Measurements from ENCODE around the gene TNFRSF13B. TPM values are rescaled to one million over a fixed set of nuclear protein-coding genes. Genes with fewer than 3 reads are reported as not detected.

Gene TNFRSF13B
- total RNA-seq, 3 donors from 2014 or later (not counting 1 experiment from before 2014, with no cell fraction given), result 0.70 to 7.7 (median 0.89) TPM

DNA sequence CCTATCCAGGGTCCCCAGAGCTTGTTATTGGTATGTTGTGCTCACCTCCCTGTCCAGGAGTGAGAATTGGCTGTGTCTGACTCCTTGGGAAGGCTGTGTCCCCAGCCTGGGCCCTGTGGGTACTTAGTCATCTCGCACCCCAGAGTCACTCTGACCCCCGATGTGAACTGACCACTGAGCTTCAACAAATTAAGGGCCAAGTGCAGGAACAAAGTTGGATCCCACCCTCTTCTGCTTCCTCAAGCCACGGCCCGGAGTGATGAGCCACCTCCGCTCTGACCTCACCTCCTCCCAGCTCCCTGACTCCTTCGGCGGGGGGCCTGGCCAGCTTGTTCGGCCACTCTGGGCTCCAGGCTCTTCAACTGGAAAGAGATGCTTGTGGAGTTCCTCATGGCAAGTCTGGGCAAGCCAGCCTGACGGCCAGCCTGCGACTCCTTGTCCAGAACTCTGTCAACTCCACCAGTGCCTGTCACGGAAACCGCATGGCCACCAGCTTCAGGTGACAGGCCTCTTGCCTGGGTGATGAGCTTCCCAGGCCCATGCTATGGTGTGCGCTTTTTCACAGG lies 48.1 kb upstream of the TNFRSF13B start:
- no peak for ATAC-seq
- H3K4me3 Mint-ChIP-seq, result no peak overlapping the region
- H3K27me3 ChIP-seq (ENCODE audit: control insufficient read depth, insufficient read depth, low read length), result no peaks in the 10 kb centered on the region
- H3K27ac ChIP-seq (ENCODE audit: low read length), result no peak overlapping the region
- H3K4me3 ChIP-seq (ENCODE audit: low read length), result no peak overlapping the region
- no peaks in the 10 kb centered on the region for H3K36me3 Mint-ChIP-seq
- H3K9me3 Mint-ChIP-seq, result no peaks in the 10 kb centered on the region
- intact Hi-C loops (cut with micrococcal nuclease), result no loop called here
- H3K27ac Mint-ChIP-seq, result no peak overlapping the region
- no peak for DNase-seq
- H3K9me3 ChIP-seq (ENCODE audit: control insufficient read depth, insufficient read depth, low read length), result no peaks in the 10 kb centered on the region
- 96% methylated on average over 13 of the region's 13 CpGs for WGBS (ENCODE audit: insufficient coverage)
- H3K4me1 Mint-ChIP-seq, result peaks cover 5 to 15% of the 10 kb centered on the region in 2 donors
- no peaks in the 10 kb centered on the region for H3K36me3 ChIP-seq (ENCODE audit: control insufficient read depth, insufficient read depth, low read length)
- TF ChIP-seq CTCF (IDR thresholded peaks at IDR 0.05), result no peak
- H3K27me3 Mint-ChIP-seq (ENCODE audit: low read depth in 2 of 2), result no peaks in the 10 kb centered on the region
- H3K4me1 ChIP-seq (ENCODE audit: control insufficient read depth, insufficient read depth, low read length), result peaks cover 4% of the 10 kb centered on the region

DNA sequence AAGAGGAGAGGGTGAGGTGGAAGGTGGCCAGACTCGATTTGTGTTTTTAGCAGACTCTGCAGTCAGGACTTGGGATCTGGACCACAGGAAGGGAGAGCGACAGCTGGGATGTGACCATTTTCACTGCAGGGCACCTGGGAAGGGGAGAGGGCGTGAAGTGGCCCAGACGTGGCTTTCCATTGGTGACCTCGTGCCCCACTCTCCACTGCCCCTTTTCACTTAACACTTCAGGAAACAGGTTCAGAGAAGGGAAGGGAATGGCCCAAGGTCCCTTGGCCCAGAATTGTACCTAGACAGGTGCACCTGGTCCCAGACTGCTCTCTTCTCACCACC lies 47.5 kb upstream of the TNFRSF13B start:
- no peak for DNase-seq
- Histone ChIP-seq H3K9me3 (ENCODE audit: control insufficient read depth, insufficient read depth, low read length) (no peaks in the 10 kb centered on the region), H3K36me3 (ENCODE audit: control insufficient read depth, insufficient read depth, low read length) (no peaks in the 10 kb centered on the region), H3K4me3 (ENCODE audit: low read length) (no peak overlapping the region), H3K27me3 (ENCODE audit: control insufficient read depth, insufficient read depth, low read length) (no peaks in the 10 kb centered on the region), H3K4me1 (ENCODE audit: control insufficient read depth, insufficient read depth, low read length) (peaks cover 4% of the 10 kb centered on the region), H3K27ac (ENCODE audit: low read length) (no peak overlapping the region)
- H3K27ac Mint-ChIP-seq, result no peak overlapping the region
- no peaks in the 10 kb centered on the region for H3K36me3 Mint-ChIP-seq
- ATAC-seq, result no peak
- H3K9me3 Mint-ChIP-seq, result no peaks in the 10 kb centered on the region
- intact Hi-C loops (cut with micrococcal nuclease), result no loop called here
- peaks cover 5 to 15% of the 10 kb centered on the region in 2 donors for H3K4me1 Mint-ChIP-seq
- H3K27me3 Mint-ChIP-seq (ENCODE audit: low read depth in 2 of 2), result no peaks in the 10 kb centered on the region
- no peak for TF ChIP-seq CTCF (IDR thresholded peaks at IDR 0.05)
- no peak overlapping the region for H3K4me3 Mint-ChIP-seq
- 81% methylated on average over 5 of the region's 5 CpGs for WGBS (ENCODE audit: insufficient coverage)

GRCh38 chr17:17018612-17019429 lies 46.9 kb upstream of the TNFRSF13B start:
- H3K4me3 Mint-ChIP-seq, result no peak overlapping the region
- no peak for ATAC-seq
- DNase-seq, result no peak
- intact Hi-C loops (cut with micrococcal nuclease), result no loop called here
- H3K36me3 Mint-ChIP-seq, result no peaks in the 10 kb centered on the region
- H3K4me1 Mint-ChIP-seq, result peaks cover 5 to 15% of the 10 kb centered on the region in 2 donors
- Histone ChIP-seq H3K27ac (ENCODE audit: low read length) (no peak overlapping the region), H3K36me3 (ENCODE audit: control insufficient read depth, insufficient read depth, low read length) (no peaks in the 10 kb centered on the region), H3K4me3 (ENCODE audit: low read length) (no peak overlapping the region), H3K4me1 (ENCODE audit: control insufficient read depth, insufficient read depth, low read length) (peaks cover 4% of the 10 kb centered on the region), H3K9me3 (ENCODE audit: control insufficient read depth, insufficient read depth, low read length) (no peaks in the 10 kb centered on the region), H3K27me3 (ENCODE audit: control insufficient read depth, insufficient read depth, low read length) (no peaks in the 10 kb centered on the region)
- TF ChIP-seq CTCF (IDR thresholded peaks at IDR 0.05), result no peak
- H3K9me3 Mint-ChIP-seq, result no peaks in the 10 kb centered on the region
- 95% methylated on average over 10 of the region's 10 CpGs for WGBS (ENCODE audit: insufficient coverage)
- peak overlapping the region in 1 of 2 donors; percentile 66 for H3K27ac Mint-ChIP-seq
- no peaks in the 10 kb centered on the region for H3K27me3 Mint-ChIP-seq (ENCODE audit: low read depth in 2 of 2)
